HEK293 (cell line): ENCODE results near the gene CCDC184.

Source experiments
- CTCF ChIA-PET: fragments of 350-600 bp; formaldehyde crosslinking; extraction: SDS; loops from one replicate; lab custom pipeline; 2021; ENCODE audit warnings: antibody characterized with exemption; lab: Yijun Ruan, JAX
- POLR2A ChIA-PET: fragments of 300-600 bp; formaldehyde crosslinking; extraction: SDS; loops from one replicate; lab custom pipeline; 2020; ENCODE audit warnings: antibody characterized with exemption, inconsistent platforms; lab: Yijun Ruan, JAX
- H3K27ac ChIP-seq: fragments of 200-500 bp; sonication (Bioruptor generic); 2 replicates; pipeline ENCODE4 v1.5.1; 2014; ENCODE audit warnings: low read depth, low read length, control low read depth, inconsistent platforms; ENCODE audit errors: extremely low read depth
- H3K36me3 ChIP-seq, 2 experiments: fragments of 200-500 bp in 1 of 2; sonication (Bioruptor generic) in 1 of 2; 1 replicate in 1 of 2; 2 replicates in 1 of 2; pipeline ENCODE4 v1.5.1; 2014 to 2017; ENCODE audit warnings: inconsistent platforms in 2 of 2, low read length in 2 of 2; ENCODE audit not compliant: control insufficient read depth in 2 of 2, insufficient read depth in 1 of 2
- H3K4me1 ChIP-seq: fragments of 200-500 bp; sonication (Bioruptor generic); 2 replicates; pipeline ENCODE4 v1.5.1; 2014; ENCODE audit warnings: mild to moderate bottlenecking, low read length, inconsistent platforms; ENCODE audit not compliant: control insufficient read depth, insufficient read depth
- H3K4me3 ChIP-seq: 2 replicates; pipeline ENCODE4 v1.5.1; 2011; ENCODE audit warnings: low read depth, mild to moderate bottlenecking, control low read depth, low read length, moderate library complexity
- H3K9me3 ChIP-seq: fragments of 200-500 bp; sonication (Bioruptor generic); 2 replicates; pipeline ENCODE4 v1.5.1; 2014; ENCODE audit warnings: low read depth, low read length, inconsistent platforms; ENCODE audit not compliant: control insufficient read depth, insufficient read depth
- EGR2 ChIP-seq: fragments of 450-650 bp; formaldehyde crosslinking; IDR thresholded peaks from 2 replicates; pipeline ENCODE4 v1.5.1; 2016; ENCODE audit warnings: low read depth, missing biosample characterization, missing genetic modification characterization
- IKZF3 ChIP-seq: fragments of 450-650 bp; IDR thresholded peaks from 2 replicates; pipeline ENCODE4 v1.5.0; 2018; ENCODE audit warnings: missing biosample characterization, mild to moderate bottlenecking, missing genetic modification characterization, moderate library complexity
- OSR2 ChIP-seq: fragments of 450-650 bp; formaldehyde crosslinking; IDR thresholded peaks from 2 replicates; pipeline ENCODE4 v1.5.1; 2016; ENCODE audit warnings: missing biosample characterization, missing genetic modification characterization
- PRDM1 ChIP-seq: fragments of 450-650 bp; formaldehyde crosslinking; IDR thresholded peaks from 2 replicates; pipeline ENCODE4; 2016; ENCODE audit warnings: missing biosample characterization, missing genetic modification characterization
- SCRT1 ChIP-seq: fragments of 450-650 bp; formaldehyde crosslinking; IDR thresholded peaks from 2 replicates; pipeline ENCODE4 v1.5.1; 2016; ENCODE audit warnings: missing biosample characterization, missing genetic modification characterization, borderline replicate concordance
- ZFHX2 ChIP-seq: fragments of 450-650 bp; formaldehyde crosslinking; conservative IDR thresholded peaks from 2 replicates; pipeline ENCODE4 v1.5.1; 2016; ENCODE audit warnings: missing biosample characterization, missing genetic modification characterization
- ZNF121 ChIP-seq: fragments of 450-650 bp; formaldehyde crosslinking; IDR thresholded peaks from 2 replicates; pipeline ENCODE4 v1.5.1; 2016; ENCODE audit warnings: missing biosample characterization, missing genetic modification characterization
- ZNF132 ChIP-seq: fragments of 450-650 bp; formaldehyde crosslinking; IDR thresholded peaks from 2 replicates; pipeline ENCODE4 v1.5.1; 2017; ENCODE audit warnings: missing biosample characterization, missing genetic modification characterization, borderline replicate concordance
- ZNF157 ChIP-seq: fragments of 450-650 bp; formaldehyde crosslinking; IDR thresholded peaks from 2 replicates; pipeline ENCODE4 v1.5.1; 2016; ENCODE audit warnings: missing biosample characterization, missing genetic modification characterization
- ZNF2 ChIP-seq: fragments of 450-650 bp; formaldehyde crosslinking; IDR thresholded peaks from 2 replicates; pipeline ENCODE4 v1.5.1; 2016; ENCODE audit warnings: missing biosample characterization, missing genetic modification characterization
- ZNF280D ChIP-seq: fragments of 450-650 bp; formaldehyde crosslinking; IDR thresholded peaks from 2 replicates; pipeline ENCODE4 v1.5.1; 2016; ENCODE audit warnings: missing biosample characterization, missing genetic modification characterization
- ZNF292 ChIP-seq: fragments of 450-650 bp; formaldehyde crosslinking; IDR thresholded peaks from 2 replicates; pipeline ENCODE4 v1.5.1; 2016; ENCODE audit warnings: low read depth, missing biosample characterization, missing genetic modification characterization, borderline replicate concordance
- ZNF366 ChIP-seq: fragments of 450-650 bp; formaldehyde crosslinking; conservative IDR thresholded peaks from 2 replicates; pipeline ENCODE4 v1.5.1; 2016; ENCODE audit warnings: missing biosample characterization, missing genetic modification characterization
- ZNF404 ChIP-seq: fragments of 450-650 bp; formaldehyde crosslinking; IDR thresholded peaks from 2 replicates; pipeline ENCODE4 v1.5.1; 2017; ENCODE audit warnings: missing biosample characterization, missing genetic modification characterization
- ZNF521 ChIP-seq: fragments of 450-650 bp; formaldehyde crosslinking; IDR thresholded peaks from 2 replicates; pipeline ENCODE4 v1.5.1; 2017; ENCODE audit warnings: missing biosample characterization, mild to moderate bottlenecking, missing genetic modification characterization
- ZNF548 ChIP-seq: fragments of 450-650 bp; formaldehyde crosslinking; IDR thresholded peaks from 2 replicates; pipeline ENCODE4 v1.5.1; 2016; ENCODE audit warnings: missing biosample characterization, missing genetic modification characterization
- ZNF555 ChIP-seq: fragments of 450-650 bp; formaldehyde crosslinking; conservative IDR thresholded peaks from 2 replicates; pipeline ENCODE4 v1.5.1; 2017; ENCODE audit warnings: missing biosample characterization, mild to moderate bottlenecking, missing genetic modification characterization, inconsistent platforms
- ZNF626 ChIP-seq: fragments of 450-650 bp; sonication (Bioruptor Pico); formaldehyde crosslinking; IDR thresholded peaks from 2 replicates; pipeline ENCODE4 v1.5.1; 2018; ENCODE audit warnings: missing biosample characterization, missing genetic modification characterization, inconsistent platforms
- ZNF645 ChIP-seq: fragments of 450-650 bp; formaldehyde crosslinking; IDR thresholded peaks from 2 replicates; pipeline ENCODE4; 2016; ENCODE audit warnings: missing biosample characterization, missing genetic modification characterization
- ZNF670 ChIP-seq: fragments of 450-650 bp; formaldehyde crosslinking; IDR thresholded peaks from 2 replicates; pipeline ENCODE4 v1.5.1; 2016; ENCODE audit warnings: missing biosample characterization, missing genetic modification characterization, low read depth
- ZNF692 ChIP-seq: fragments of 450-650 bp; formaldehyde crosslinking; IDR thresholded peaks from 2 replicates; pipeline ENCODE4 v1.5.1; 2016; ENCODE audit warnings: missing biosample characterization, missing genetic modification characterization
- ZNF76 ChIP-seq: fragments of 450-650 bp; formaldehyde crosslinking; IDR thresholded peaks from 2 replicates; pipeline ENCODE4; 2016; ENCODE audit warnings: low read depth, missing biosample characterization, missing genetic modification characterization, borderline replicate concordance
- ZNF785 ChIP-seq: fragments of 450-650 bp; formaldehyde crosslinking; IDR thresholded peaks from 2 replicates; pipeline ENCODE4 v1.5.1; 2016; ENCODE audit warnings: missing biosample characterization, missing genetic modification characterization
- ZNF792 ChIP-seq: fragments of 450-650 bp; formaldehyde crosslinking; IDR thresholded peaks from 2 replicates; pipeline ENCODE4 v1.5.1; 2016; ENCODE audit warnings: missing biosample characterization, missing genetic modification characterization

CCDC184 gene

GRCh38 chr12:48179466-48179865 lies 4.0 kb upstream of the CCDC184 start:
- H3K27ac ChIP-seq: no peak overlapping the region
- CTCF ChIA-PET: interaction anchor here (0.6 to 2.6 kb wide), 6 partner anchors 10 to 309 kb away, joined by 3 to 13 read pairs (median 4); no protein-coding TSS in a partner anchor
- no peaks in the 10 kb centered on the region for H3K9me3 ChIP-seq
- TF ChIP-seq ZNF404 (tag by site-specific recombination): no peak
- no peak for TF ChIP-seq ZNF2 (tag by site-specific recombination)
- TF ChIP-seq OSR2 (tag by site-specific recombination): no peak
- no peak for TF ChIP-seq ZNF548 (tag by site-specific recombination)
- TF ChIP-seq ZNF670 (tag by site-specific recombination): no peak
- 0 out of 2 replicates have a peak, but pooled peaks cover 2% of the 10 kb centered on the region for H3K4me1 ChIP-seq
- no peaks in the 10 kb centered on the region for H3K36me3 ChIP-seq
- H3K4me3 ChIP-seq: no peak overlapping the region
- POLR2A ChIA-PET: no interaction called here

- H3K9me3 ChIP-seq: no peaks in the 10 kb centered on the region
- no peaks in the 10 kb centered on the region for H3K36me3 ChIP-seq
- 0 out of 2 replicates have a peak, but pooled peaks cover 2% of the 10 kb centered on the region for H3K4me1 ChIP-seq
- CTCF ChIA-PET: interaction anchor here (0.6 to 2.6 kb wide), 4 partner anchors 9 to 27 kb away, joined by 3 to 13 read pairs (median 6); no protein-coding TSS in a partner anchor
- TF ChIP-seq ZNF366 (tag by site-specific recombination) (peak; percentile 90), ZNF692 (tag by site-specific recombination) (no peak), ZNF132 (tag by site-specific recombination) (no peak), ZNF555 (tag by site-specific recombination) (no peak), PRDM1 (tag by site-specific recombination) (peak; percentile 89), SCRT1 (no peak), ZNF626 (no peak)
- POLR2A ChIA-PET: no interaction called here
- H3K4me3 ChIP-seq: no peak overlapping the region
- no peak overlapping the region for H3K27ac ChIP-seq
These were observed 3.0 kb upstream of the CCDC184 start for GRCh38 chr12:48180424-48180823.

GRCh38 chr12:48180857-48181495 lies 2.5 kb upstream of the CCDC184 start:
- ChIA-PET POLR2A (no interaction called here), CTCF (interaction anchor here (0.6 to 2.6 kb wide), 4 partner anchors 9 to 1161 kb away, joined by 3 to 13 read pairs (median 4); no protein-coding TSS in a partner anchor)
- H3K9me3 ChIP-seq: no peaks in the 10 kb centered on the region
- H3K27ac ChIP-seq: no peak overlapping the region
- H3K4me1 ChIP-seq: 0 out of 2 replicates have a peak, but pooled peaks cover 1% of the 10 kb centered on the region
- H3K36me3 ChIP-seq: no peaks in the 10 kb centered on the region
- H3K4me3 ChIP-seq: no peak overlapping the region
- no peak for TF ChIP-seq ZNF292 (tag by site-specific recombination)
- TF ChIP-seq ZNF76 (tag by site-specific recombination): no peak
- 0 out of 2 replicates have a peak, but pooled peaks have one; percentile 4 for TF ChIP-seq ZNF366 (tag by site-specific recombination)
- TF ChIP-seq EGR2 (tag by site-specific recombination): peak; percentile 87
- no peak for TF ChIP-seq ZNF157
- TF ChIP-seq ZNF548 (tag by site-specific recombination): no peak
- TF ChIP-seq ZNF645 (tag by site-specific recombination): no peak
- peak; percentile 66 for TF ChIP-seq ZFHX2
- TF ChIP-seq IKZF3 (tag by site-specific recombination): no peak
- no peak for TF ChIP-seq ZNF785
- TF ChIP-seq ZNF121: no peak
- TF ChIP-seq ZNF792 (tag by site-specific recombination): no peak
- no peak for TF ChIP-seq ZNF521 (tag by site-specific recombination)
- no peak for TF ChIP-seq ZNF280D (tag by site-specific recombination)
